Neural cell (in vitro differentiated cells): Measurements from ENCODE around the gene DPYD. TPM values are rescaled to one million over a fixed set of nuclear protein-coding genes. Genes with fewer than 3 reads are reported as not detected.

Experiments
- H2AFZ ChIP-seq: fragments of 200-600, 300-800 bp; sonication (generic), shearing (Covaris generic); 2 replicates; pipeline ENCODE4 v1.6.0; 2014; ENCODE audit warnings: low read depth, mild to moderate bottlenecking, antibody characterized with exemption, low read length, moderate library complexity
- H3F3A ChIP-seq: fragments of 200-600 bp; shearing (Covaris generic); 2 replicates; pipeline ENCODE4 v1.6.1; 2016; ENCODE audit warnings: mild to moderate bottlenecking, moderate library complexity, mixed read lengths, antibody characterized with exemption, low read length; ENCODE audit not compliant: insufficient read depth, poor library complexity, severe bottlenecking
- H3K27ac ChIP-seq: fragments of 200-600, 300-800 bp; sonication (generic), shearing (Covaris generic); 2 replicates; pipeline ENCODE4 v1.5.1; 2014; ENCODE audit warnings: mild to moderate bottlenecking, low read length, moderate library complexity
- H3K27me3 ChIP-seq: fragments of 300-800, 200-600 bp; sonication (generic), shearing (Covaris generic); 2 replicates; pipeline ENCODE4 v1.6.0; 2014; ENCODE audit warnings: mild to moderate bottlenecking, low read depth, low read length, moderate library complexity; ENCODE audit not compliant: insufficient read depth
- H3K36me3 ChIP-seq: fragments of 300-800, 200-600 bp; sonication (generic), shearing (Covaris generic); 2 replicates; pipeline ENCODE4 v1.5.1; 2014; ENCODE audit warnings: mild to moderate bottlenecking, antibody characterized with exemption, low read length, moderate library complexity; ENCODE audit not compliant: insufficient read depth
- H3K4me2 ChIP-seq: fragments of 300-800, 200-600 bp; sonication (generic), shearing (Covaris generic); 2 replicates; pipeline ENCODE4 v1.6.0; 2014; ENCODE audit warnings: mild to moderate bottlenecking, low read length
- H3K4me3 ChIP-seq: fragments of 300-800, 200-600 bp; sonication (generic), shearing (Covaris generic); 2 replicates; pipeline ENCODE4 v1.5.1; 2014; ENCODE audit warnings: mild to moderate bottlenecking, low read length, moderate library complexity
- H3K79me2 ChIP-seq: fragments of 200-600 bp; shearing (Covaris generic); replicated peaks from 2 replicates; pipeline ENCODE4 v1.6.0; 2014; ENCODE audit warnings: mild to moderate bottlenecking, low read length, moderate library complexity; ENCODE audit not compliant: insufficient read depth
- H3K9ac ChIP-seq: fragments of 300-800, 200-600 bp; sonication (generic), shearing (Covaris generic); 2 replicates; pipeline ENCODE4 v1.6.1; 2016; ENCODE audit warnings: mild to moderate bottlenecking, low read length, mixed read lengths
- H3K9me2 ChIP-seq: fragments of 200-600 bp; shearing (Covaris generic); 2 replicates; pipeline ENCODE4 v1.6.1; 2016; ENCODE audit warnings: mild to moderate bottlenecking, low read length, mixed read lengths; ENCODE audit not compliant: insufficient read depth
- H3K9me3 ChIP-seq: fragments of 200-600, 300-800 bp; sonication (generic), shearing (Covaris generic); 2 replicates; pipeline ENCODE4 v1.6.1; 2016; ENCODE audit warnings: mild to moderate bottlenecking, mixed run types, low read length, moderate library complexity, mixed read lengths
- H4K20me1 ChIP-seq: fragments of 200-600 bp; shearing (Covaris generic); 2 replicates; pipeline ENCODE4 v1.6.1; 2016; ENCODE audit warnings: mild to moderate bottlenecking, mixed run types; ENCODE audit not compliant: insufficient read depth
- CTCF ChIP-seq: fragments of 450-650 bp; IDR thresholded peaks from 2 replicates; pipeline ENCODE4 v1.5.1; 2014; ENCODE audit warnings: antibody characterized with exemption, mild to moderate bottlenecking, moderate library complexity; ENCODE audit not compliant: poor library complexity, severe bottlenecking
- EP300 ChIP-seq: fragments of 450-650 bp; conservative IDR thresholded peaks from 2 replicates; pipeline ENCODE4 v1.6.1; 2014; ENCODE audit warnings: antibody characterized with exemption, mild to moderate bottlenecking, moderate library complexity; ENCODE audit not compliant: poor library complexity, severe bottlenecking
- EZH2 ChIP-seq: fragments of 200-600, 300-800 bp; shearing (Covaris generic), sonication (generic); IDR thresholded peaks from 2 replicates; pipeline ENCODE4 v1.6.1; 2014; ENCODE audit warnings: antibody characterized with exemption, low read length, borderline replicate concordance, mild to moderate bottlenecking; ENCODE audit not compliant: insufficient read depth, poor library complexity, severe bottlenecking
- MXI1 ChIP-seq: fragments of 450-650 bp; conservative IDR thresholded peaks from 2 replicates; pipeline ENCODE4 v1.6.1; 2014; ENCODE audit warnings: antibody characterized with exemption, mild to moderate bottlenecking; ENCODE audit not compliant: poor library complexity, severe bottlenecking
- POLR2AphosphoS5 ChIP-seq: IDR thresholded peaks from 2 replicates; pipeline ENCODE4 v1.6.1; 2012
- RAD21 ChIP-seq: fragments of 450-650 bp; conservative IDR thresholded peaks from 2 replicates; pipeline ENCODE4 v1.6.1; 2014; ENCODE audit warnings: antibody characterized with exemption, mild to moderate bottlenecking, moderate library complexity
- SMC3 ChIP-seq: fragments of 450-650 bp; conservative IDR thresholded peaks from 2 replicates; pipeline ENCODE4 v1.6.1; 2014; ENCODE audit warnings: antibody characterized with exemption, mild to moderate bottlenecking, moderate library complexity; ENCODE audit not compliant: poor library complexity
- TAF1 ChIP-seq: IDR thresholded peaks from 2 replicates; pipeline ENCODE4 v1.6.1; 2012; ENCODE audit warnings: low read depth
- polyA plus RNA-seq: library from polyadenylated mRNA; depleted of rRNA; stranded (reverse); fragments of >200 nt; gene quantifications from 2 replicates; pipeline ENCODE4 v1.2.3, GENCODE V29; 2014
- TF ChIP-seq, protein P1 (sequence below): IDR thresholded peaks from 2 replicates; pipeline ENCODE4 v1.6.1; 2012; ENCODE audit warnings: borderline replicate concordance

Gene DPYD
- polyA plus RNA-seq, 1 donor from 2014 or later = 6.7 TPM

GRCh38 chr1:97254731-97255463 lies 665.9 kb downstream of the DPYD start:
- no peak overlapping the region for H3K4me3 ChIP-seq
- H3F3A ChIP-seq = no peaks in the 10 kb centered on the region
- H2AFZ ChIP-seq = no peak overlapping the region
- H3K36me3 ChIP-seq = no peaks in the 10 kb centered on the region
- H3K27me3 ChIP-seq = no peaks in the 10 kb centered on the region
- no peaks in the 10 kb centered on the region for H4K20me1 ChIP-seq
- H3K4me2 ChIP-seq = no peak overlapping the region
- TF ChIP-seq TAF1 (no peak), POLR2AphosphoS5 (no peak), MXI1 (no peak), EP300 (no peak), EZH2 (no peak), CTCF (no peak), SMC3 (no peak), RAD21 (no peak)
- TF ChIP-seq, protein P1, sequence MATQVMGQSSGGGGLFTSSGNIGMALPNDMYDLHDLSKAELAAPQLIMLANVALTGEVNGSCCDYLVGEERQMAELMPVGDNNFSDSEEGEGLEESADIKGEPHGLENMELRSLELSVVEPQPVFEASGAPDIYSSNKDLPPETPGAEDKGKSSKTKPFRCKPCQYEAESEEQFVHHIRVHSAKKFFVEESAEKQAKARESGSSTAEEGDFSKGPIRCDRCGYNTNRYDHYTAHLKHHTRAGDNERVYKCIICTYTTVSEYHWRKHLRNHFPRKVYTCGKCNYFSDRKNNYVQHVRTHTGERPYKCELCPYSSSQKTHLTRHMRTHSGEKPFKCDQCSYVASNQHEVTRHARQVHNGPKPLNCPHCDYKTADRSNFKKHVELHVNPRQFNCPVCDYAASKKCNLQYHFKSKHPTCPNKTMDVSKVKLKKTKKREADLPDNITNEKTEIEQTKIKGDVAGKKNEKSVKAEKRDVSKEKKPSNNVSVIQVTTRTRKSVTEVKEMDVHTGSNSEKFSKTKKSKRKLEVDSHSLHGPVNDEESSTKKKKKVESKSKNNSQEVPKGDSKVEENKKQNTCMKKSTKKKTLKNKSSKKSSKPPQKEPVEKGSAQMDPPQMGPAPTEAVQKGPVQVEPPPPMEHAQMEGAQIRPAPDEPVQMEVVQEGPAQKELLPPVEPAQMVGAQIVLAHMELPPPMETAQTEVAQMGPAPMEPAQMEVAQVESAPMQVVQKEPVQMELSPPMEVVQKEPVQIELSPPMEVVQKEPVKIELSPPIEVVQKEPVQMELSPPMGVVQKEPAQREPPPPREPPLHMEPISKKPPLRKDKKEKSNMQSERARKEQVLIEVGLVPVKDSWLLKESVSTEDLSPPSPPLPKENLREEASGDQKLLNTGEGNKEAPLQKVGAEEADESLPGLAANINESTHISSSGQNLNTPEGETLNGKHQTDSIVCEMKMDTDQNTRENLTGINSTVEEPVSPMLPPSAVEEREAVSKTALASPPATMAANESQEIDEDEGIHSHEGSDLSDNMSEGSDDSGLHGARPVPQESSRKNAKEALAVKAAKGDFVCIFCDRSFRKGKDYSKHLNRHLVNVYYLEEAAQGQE = no peak
- no peak overlapping the region for H3K9ac ChIP-seq
- H3K79me2 ChIP-seq = no peaks in the 10 kb centered on the region
- H3K27ac ChIP-seq = no peak overlapping the region
- no peaks in the 10 kb centered on the region for H3K9me2 ChIP-seq
- H3K9me3 ChIP-seq = no peaks in the 10 kb centered on the region

GRCh38 chr1:97252925-97253324 lies 667.9 kb downstream of the DPYD start:
- H3F3A ChIP-seq = no peaks in the 10 kb centered on the region
- no peak overlapping the region for H2AFZ ChIP-seq
- H3K27me3 ChIP-seq = no peaks in the 10 kb centered on the region
- no peak overlapping the region for H3K27ac ChIP-seq
- H3K4me2 ChIP-seq = no peak overlapping the region
- H3K9me3 ChIP-seq = no peaks in the 10 kb centered on the region
- H3K9me2 ChIP-seq = no peaks in the 10 kb centered on the region
- H4K20me1 ChIP-seq = no peaks in the 10 kb centered on the region
- H3K9ac ChIP-seq = no peak overlapping the region
- no peaks in the 10 kb centered on the region for H3K79me2 ChIP-seq
- no peak overlapping the region for H3K4me3 ChIP-seq
- TF ChIP-seq, protein P1 = no peak
- TF ChIP-seq RAD21 (no peak), CTCF (no peak), SMC3 (no peak), POLR2AphosphoS5 (no peak), TAF1 (no peak), MXI1 (no peak), EZH2 (no peak)
- H3K36me3 ChIP-seq = no peaks in the 10 kb centered on the region
